GM18873 (cell line): Measurements from ENCODE around the gene STARD13.

ENCODE experiments used
- ATAC-seq: cut with Tn5 transposase; IDR thresholded peaks from one replicate; pipeline ENCODE4 v1.9.1; 2021; ENCODE audit warnings: mild to moderate bottlenecking, moderate library complexity, moderate number of reproducible peaks; ENCODE audit not compliant: unreplicated experiment, low FRiP score

STARD13 gene

GRCh38 chr13:33278913-33279312, 6.6 kb downstream of the STARD13 start:
- no peak for ATAC-seq

DNA sequence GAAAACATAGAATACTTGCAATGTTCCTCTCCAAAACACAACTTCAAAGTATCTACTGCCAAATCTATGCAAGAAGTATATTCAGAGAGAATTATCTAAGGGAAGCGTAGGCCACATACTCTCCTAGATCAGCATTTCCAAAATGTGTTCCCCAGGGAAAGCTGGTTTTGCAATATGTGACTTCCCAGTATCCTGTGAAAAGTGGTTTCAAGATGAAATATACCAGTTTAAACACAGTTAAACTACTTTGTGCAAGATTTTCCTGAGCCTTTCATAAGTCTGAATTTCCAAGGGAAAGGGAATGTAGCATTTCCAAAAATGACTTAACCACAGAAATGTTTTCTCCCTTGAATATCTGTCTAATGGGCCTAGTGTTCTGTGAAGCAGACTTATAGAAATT, 7.6 kb downstream of the STARD13 start:
- ATAC-seq: no peak

GRCh38 chr13:33277037-33277740, 8.4 kb downstream of the STARD13 start:
- no peak for ATAC-seq

GRCh38 chr13:33276570-33276969, 9.0 kb downstream of the STARD13 start:
- ATAC-seq: no peak

DNA sequence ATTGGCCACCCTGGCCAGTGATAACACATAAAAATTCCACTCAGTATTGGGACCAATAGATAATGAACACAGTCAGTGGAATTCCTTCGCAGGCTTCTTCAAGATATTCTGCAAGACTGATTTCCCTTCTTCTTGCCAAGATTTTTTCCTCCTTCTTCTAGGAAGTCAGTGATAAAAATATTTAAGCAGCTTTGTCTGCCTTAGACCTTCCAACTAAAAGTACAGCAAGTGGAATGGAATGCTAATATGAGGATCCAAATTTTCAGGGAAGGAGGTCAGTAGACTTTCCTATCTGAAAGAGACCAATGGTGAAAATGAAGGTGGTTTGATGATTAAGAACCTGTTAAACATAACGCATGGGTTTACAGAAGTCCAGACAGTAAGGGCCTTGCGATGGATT, 9.6 kb downstream of the STARD13 start:
- ATAC-seq: no peak

DNA sequence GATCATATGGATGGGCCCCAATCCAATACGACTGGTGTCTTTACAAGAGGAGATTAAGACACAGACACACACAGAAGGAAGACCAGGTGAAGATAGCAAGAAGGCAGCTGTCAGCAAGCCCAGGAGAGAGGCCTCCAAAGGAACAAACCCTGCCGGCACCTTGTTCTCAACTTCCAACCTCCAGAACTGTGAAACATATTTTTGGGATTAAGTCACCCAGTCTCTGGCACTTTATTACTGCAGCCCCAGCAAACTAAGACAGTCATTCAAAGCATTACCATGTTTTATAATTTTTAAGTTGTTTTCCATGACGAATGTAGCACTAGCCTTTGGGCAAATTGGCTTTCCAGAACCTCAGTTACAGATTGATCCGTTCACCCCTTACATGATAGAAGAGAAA, 11.3 kb downstream of the STARD13 start:
- ATAC-seq: no peak

DNA sequence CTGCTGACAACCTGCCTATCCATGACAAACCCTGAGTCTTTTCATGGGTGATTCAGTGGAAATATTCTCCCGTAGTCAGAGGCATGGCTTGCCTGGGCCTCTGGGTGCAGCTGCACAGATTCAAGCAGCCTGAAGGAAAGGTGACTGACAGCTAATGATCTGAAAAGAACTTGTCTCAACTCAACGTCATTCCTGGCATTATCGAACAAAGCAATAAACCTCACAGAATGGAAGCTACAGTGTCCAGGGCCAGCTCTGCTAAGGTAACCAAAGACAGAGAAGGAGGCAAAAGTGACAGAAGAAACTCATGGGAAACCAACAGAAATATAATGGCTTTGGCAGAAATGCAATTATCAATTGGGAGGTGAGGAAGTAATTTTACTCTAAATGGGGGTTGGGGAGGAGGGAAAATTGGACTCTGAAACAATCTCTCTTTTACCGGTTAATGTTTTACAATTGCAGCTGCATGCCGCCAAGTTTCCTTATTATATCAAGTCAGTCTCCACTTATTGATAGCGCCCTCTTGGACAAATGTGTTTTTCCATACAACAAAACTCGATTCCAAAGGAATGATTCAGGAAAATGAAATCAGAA, 12.9 kb downstream of the STARD13 start:
- no peak for ATAC-seq

- ATAC-seq: no peak
Observed at GRCh38 chr13:33271759-33272158, 13.8 kb downstream of the STARD13 start.

- ATAC-seq: no peak
Observed at GRCh38 chr13:33270895-33271538, 14.5 kb downstream of the STARD13 start.

GRCh38 chr13:33265607-33266006, 19.9 kb downstream of the STARD13 start:
- no peak for ATAC-seq

DNA sequence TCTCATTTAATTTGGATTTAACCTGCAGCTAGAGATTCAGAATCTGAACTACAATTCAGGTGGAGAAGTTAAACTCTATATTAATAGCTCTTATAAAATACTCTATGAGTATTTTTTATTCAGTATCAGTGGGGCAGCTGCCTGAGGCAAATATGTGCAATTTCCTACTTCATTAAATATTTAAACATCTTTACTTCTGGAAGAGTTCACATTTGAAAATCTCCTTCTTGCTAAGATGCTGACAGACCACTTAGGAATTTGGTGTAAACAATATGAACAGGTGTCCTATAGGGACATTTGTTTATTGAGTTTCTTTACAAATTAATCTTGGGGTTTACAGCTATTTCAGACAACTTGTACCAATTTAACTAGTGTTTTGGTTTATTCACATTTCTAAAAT, 20.4 kb downstream of the STARD13 start:
- no peak for ATAC-seq

- no peak for ATAC-seq
Observed at GRCh38 chr13:33264620-33264978, 21.0 kb downstream of the STARD13 start.

GRCh38 chr13:33263976-33264619, 21.5 kb downstream of the STARD13 start:
- ATAC-seq: no peak

DNA sequence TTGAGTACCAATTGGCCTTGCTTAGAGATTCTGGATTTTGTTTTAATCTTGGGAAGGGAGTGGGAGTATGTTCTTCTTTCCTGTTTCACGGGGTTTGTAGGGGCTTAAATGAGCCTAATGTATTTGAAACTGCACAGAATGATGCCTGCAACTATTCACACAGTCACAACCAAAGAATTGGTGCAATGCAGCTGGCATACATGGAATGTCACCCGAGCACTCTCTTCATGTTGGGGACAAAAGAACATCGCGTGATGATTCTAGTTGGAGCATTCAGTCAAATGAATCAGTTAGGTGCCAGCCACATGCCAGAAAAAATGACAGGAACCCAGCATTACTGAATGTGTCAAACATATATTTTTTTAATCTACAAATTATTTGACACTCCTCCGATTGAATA, 22.1 kb downstream of the STARD13 start:
- ATAC-seq: no peak

DNA sequence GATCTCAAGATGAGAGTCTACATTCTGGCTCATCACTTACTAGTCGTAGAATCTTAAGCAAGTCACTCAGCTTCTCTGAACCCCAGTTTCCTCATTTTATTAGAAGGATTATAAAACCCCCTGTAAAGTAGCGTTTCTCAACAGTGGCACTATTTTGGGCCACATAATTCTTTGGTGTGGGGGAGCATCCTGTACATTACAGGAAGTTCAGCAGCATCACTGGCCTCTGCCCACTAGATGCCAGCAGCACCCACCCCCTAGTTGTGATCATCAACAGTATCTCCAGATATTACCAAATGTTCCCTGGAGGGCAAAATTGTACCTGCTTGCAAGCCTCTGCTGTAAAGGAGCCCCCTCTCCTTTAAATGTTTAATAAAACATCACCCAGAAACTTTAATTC, 22.6 kb downstream of the STARD13 start:
- ATAC-seq: no peak

GRCh38 chr13:33262594-33262993, 23.0 kb downstream of the STARD13 start:
- ATAC-seq: no peak

DNA sequence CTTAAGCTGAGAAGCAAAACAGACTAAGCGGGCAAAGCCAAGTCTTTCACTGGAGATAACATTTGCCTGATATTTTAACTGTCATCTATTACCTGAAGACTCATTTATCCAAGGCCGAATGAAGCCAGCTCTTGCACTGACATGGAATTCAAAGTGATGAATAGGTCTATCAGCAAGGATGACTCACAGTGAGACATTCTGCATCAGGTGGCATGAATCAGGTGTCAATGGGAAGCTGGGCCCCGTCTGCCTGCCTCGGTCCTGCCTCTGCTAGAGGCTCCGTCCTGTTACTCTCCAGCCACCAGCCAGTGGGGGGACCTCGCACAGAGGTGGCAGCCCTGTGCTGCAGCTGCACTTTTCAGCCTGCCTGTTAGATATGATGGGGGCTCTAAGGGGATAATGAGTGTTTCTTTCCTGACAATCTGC, 23.5 kb downstream of the STARD13 start:
- ATAC-seq: no peak

DNA sequence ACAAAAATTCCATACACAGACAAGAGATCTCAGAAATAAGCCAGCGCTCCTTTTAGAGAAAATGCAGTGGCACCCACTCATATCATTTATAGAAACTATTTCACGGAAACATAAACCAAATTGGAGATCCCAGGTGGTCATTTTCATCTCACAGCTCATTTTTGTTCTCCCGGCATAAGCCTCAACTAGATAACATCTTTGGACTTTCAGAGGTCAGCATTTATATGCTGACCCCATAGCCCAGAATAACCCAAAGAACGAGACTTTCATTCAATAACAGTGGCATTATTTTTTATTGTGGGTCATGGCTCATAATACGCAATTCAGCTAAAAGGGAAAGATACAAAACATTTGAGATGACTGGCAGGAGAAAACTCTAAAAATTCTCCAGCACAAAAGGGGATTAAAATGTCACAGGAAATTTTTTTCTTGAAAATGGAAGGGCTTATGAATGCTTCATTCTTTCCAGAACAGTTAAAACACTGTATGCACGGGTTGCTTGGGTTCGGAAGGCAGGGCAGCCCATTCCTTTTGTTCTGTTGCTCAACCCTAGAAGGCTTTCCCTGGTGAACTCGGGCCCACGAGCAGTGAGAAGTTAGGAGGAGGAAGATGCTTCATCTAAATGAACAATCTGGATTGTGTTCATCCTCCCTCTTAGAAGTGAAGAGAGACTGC, 24.0 kb downstream of the STARD13 start:
- no peak for ATAC-seq

DNA sequence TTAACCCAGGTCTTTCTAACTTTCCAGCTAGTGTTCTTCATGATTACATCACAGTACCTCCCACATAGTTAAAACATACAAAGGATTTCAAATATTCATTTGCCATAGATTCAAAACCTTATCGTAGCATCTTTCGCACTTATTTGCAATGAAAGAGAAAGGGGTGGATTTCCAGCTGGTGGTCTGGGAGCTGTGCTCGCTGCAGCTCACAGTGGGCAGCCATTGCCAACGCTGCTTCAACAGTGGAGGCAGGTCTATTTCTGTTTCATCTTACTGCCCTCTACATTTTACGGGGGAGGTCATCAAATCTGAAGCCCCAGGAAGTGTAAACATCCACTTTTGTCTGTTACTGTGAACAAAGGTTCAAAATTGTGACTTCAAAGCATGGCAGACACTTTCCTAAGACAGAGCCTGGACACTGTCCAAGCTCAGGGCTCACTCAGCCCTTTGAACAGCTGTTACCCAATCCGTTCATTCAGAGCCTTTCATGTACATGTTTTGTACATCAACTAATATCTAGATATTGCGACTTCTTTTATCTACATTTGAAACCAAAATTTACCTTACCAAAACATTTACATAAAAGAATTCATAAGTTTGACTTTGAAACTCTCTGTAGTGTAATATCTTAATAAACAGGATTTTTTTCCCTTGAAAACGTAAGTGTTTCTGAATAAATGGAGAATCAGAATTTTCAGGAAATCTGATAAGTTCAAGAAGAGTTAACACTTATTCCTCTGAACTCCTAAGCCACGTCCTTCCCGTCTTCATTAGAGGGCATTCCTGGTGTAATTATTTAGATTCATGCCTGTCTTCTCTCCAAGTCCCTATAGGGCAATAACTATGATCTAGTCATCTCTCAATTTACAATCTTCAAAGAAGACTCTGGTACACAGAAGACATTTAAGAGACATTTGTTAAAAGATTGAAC, 25.1 kb downstream of the STARD13 start:
- no peak for ATAC-seq

GRCh38 chr13:33259296-33259695, 26.3 kb downstream of the STARD13 start:
- no peak for ATAC-seq
